ENCODE measurements around the gene GLOD5. TPM values are rescaled to one million over a fixed set of nuclear protein-coding genes. Genes with fewer than 3 reads are reported as not detected.
A peak's percentile ranks its signal among the peaks of the same experiment; 100 is the strongest.

Gene GLOD5
- total RNA-seq, 1 donor from 2014 or later: not detected

- TF ChIP-seq CTCF (IDR thresholded peaks at IDR 0.05; ENCODE audit: borderline replicate concordance): no peak
Observed at GRCh38 chrX:48793935-48794334, 32.4 kb downstream of the GLOD5 start.

GRCh38 chrX:48794340-48794910 is 32.9 kb downstream of the GLOD5 start:
- no peak overlapping the region for H3K27ac ChIP-seq (replicated peaks)
- TF ChIP-seq CTCF (IDR thresholded peaks at IDR 0.05; ENCODE audit: borderline replicate concordance): no peak
- H3K9me3 ChIP-seq (replicated peaks): no peaks in the 10 kb centered on the region
- no peak for DNase-seq
- H3K27me3 ChIP-seq (ENCODE audit: low read depth): no peaks in the 10 kb centered on the region
- H3K36me3 ChIP-seq: no peaks in the 10 kb centered on the region
- intact Hi-C loops (cut with micrococcal nuclease): no loop called here
- no peaks in the 10 kb centered on the region for H3K4me1 ChIP-seq
- H3K4me3 ChIP-seq: no peak overlapping the region

More at GRCh38 chrX:48793935-48794334, 32.4 kb downstream of the GLOD5 start:
- intact Hi-C loops (cut with micrococcal nuclease): no loop called here
- DNase-seq: no peak
- no peaks in the 10 kb centered on the region for H3K27me3 ChIP-seq (ENCODE audit: low read depth)
- H3K4me3 ChIP-seq: no peak overlapping the region
- no peaks in the 10 kb centered on the region for H3K36me3 ChIP-seq
- H3K27ac ChIP-seq (replicated peaks): no peak overlapping the region
- H3K9me3 ChIP-seq (replicated peaks): no peaks in the 10 kb centered on the region
- no peaks in the 10 kb centered on the region for H3K4me1 ChIP-seq

- no peak overlapping the region for H3K27ac ChIP-seq (replicated peaks)
- H3K4me3 ChIP-seq: no peak overlapping the region
- intact Hi-C loops (cut with micrococcal nuclease): no loop called here
- TF ChIP-seq CTCF (IDR thresholded peaks at IDR 0.05; ENCODE audit: borderline replicate concordance): no peak
- H3K27me3 ChIP-seq (ENCODE audit: low read depth): no peaks in the 10 kb centered on the region
- no peaks in the 10 kb centered on the region for H3K9me3 ChIP-seq (replicated peaks)
- no peaks in the 10 kb centered on the region for H3K36me3 ChIP-seq
- no peak for DNase-seq
- no peaks in the 10 kb centered on the region for H3K4me1 ChIP-seq
Observed at GRCh38 chrX:48794911-48795515, 33.5 kb downstream of the GLOD5 start.

GRCh38 chrX:48798318-48798717 is 36.8 kb downstream of the GLOD5 start:
- no peak overlapping the region for H3K27ac ChIP-seq (replicated peaks)
- no peak for TF ChIP-seq CTCF (IDR thresholded peaks at IDR 0.05; ENCODE audit: borderline replicate concordance)
- no peaks in the 10 kb centered on the region for H3K36me3 ChIP-seq
- H3K4me1 ChIP-seq: peaks cover 5% of the 10 kb centered on the region
- DNase-seq: no peak
- H3K9me3 ChIP-seq (replicated peaks): no peaks in the 10 kb centered on the region
- intact Hi-C loops (cut with micrococcal nuclease): no loop called here
- no peak overlapping the region for H3K4me3 ChIP-seq
- no peaks in the 10 kb centered on the region for H3K27me3 ChIP-seq (ENCODE audit: low read depth)

GRCh38 chrX:48800574-48801279 is 39.2 kb downstream of the GLOD5 start:
- intact Hi-C loops (cut with micrococcal nuclease): no loop called here
- Histone ChIP-seq H3K27ac (replicated peaks) (peak overlapping the region; percentile 97), H3K4me1 (peaks cover 5% of the 10 kb centered on the region), H3K27me3 (ENCODE audit: low read depth) (no peaks in the 10 kb centered on the region), H3K9me3 (replicated peaks) (no peaks in the 10 kb centered on the region), H3K36me3 (no peaks in the 10 kb centered on the region), H3K4me3 (peak overlapping the region; percentile 75)
- no peak for DNase-seq
- TF ChIP-seq CTCF (IDR thresholded peaks at IDR 0.05; ENCODE audit: borderline replicate concordance): no peak

Measured in left ventricle myocardium inferior (tissue), 1 donor.